Right lobe of liver (tissue), 6 donors: Measurements from ENCODE around the gene SEC23A. TPM values are rescaled to one million over a fixed set of nuclear protein-coding genes. Genes with fewer than 3 reads are reported as not detected.
"Not testable (repeated sequence)": the region's sequence is repeated elsewhere in the genome, so short reads cannot be mapped to it uniquely, and the experiment has no call there.

Experiments
- ATAC-seq, 4 donors: fragments of 200-7000 bp; cut with Tn5 transposase; one replicate each; pipeline ENCODE4 v1.9.1; 2020; ENCODE audit warnings: mild to moderate bottlenecking in 4 of 4, moderate library complexity in 4 of 4
- DNase-seq, 3 donors: peaks; one replicate each; pipeline ENCODE4 v3.0.0-alpha.2; 2020
- H3K27ac ChIP-seq, 3 donors: fragments of 200-600 bp; one replicate each; pipeline ENCODE4 v1.8.0; 2022
- H3K27me3 ChIP-seq, 2 donors: fragments of 200-600 bp; one replicate each; pipeline ENCODE4 v1.8.0; 2022
- H3K36me3 ChIP-seq, 4 donors: fragments of 200-600 bp; sonication (generic) in 1 of 4; one replicate each; pipeline versions ENCODE4 v1.5.1 to v1.8.0; 2017 to 2022; ENCODE audit warnings: control low read depth in 1 of 4
- H3K4me1 ChIP-seq, 4 donors: fragments of 200-600 bp; sonication (generic) in 1 of 4; one replicate each; pipeline versions ENCODE4 v1.5.1 to v1.8.0; 2017 to 2022; ENCODE audit warnings: control low read depth in 1 of 4
- H3K4me3 ChIP-seq, 3 donors: fragments of 200-600 bp; one replicate each; pipeline ENCODE4 v1.8.0; 2022
- H3K9me3 ChIP-seq, 4 donors: fragments of 200-600 bp; sonication (generic) in 1 of 4; one replicate each; pipeline versions ENCODE4 v1.5.1 to v1.8.0; 2017 to 2022; ENCODE audit warnings: control low read depth in 1 of 4
- POLR2A ChIP-seq: fragments of 450-650 bp; IDR thresholded peaks from one replicate; pipeline ENCODE4 v1.6.1; 2017; ENCODE audit warnings: antibody characterized with exemption, mild to moderate bottlenecking
- WGBS: methylation state at CpG from one replicate; pipeline ENCODE4 v1.1.6; 2018; ENCODE audit warnings: low coverage, low lambda C conversion rate; ENCODE audit not compliant: insufficient coverage; ENCODE audit errors: missing lambda C conversion rate; 5-methylcytosine and 5-hydroxymethylcytosine counted together
- intact Hi-C, 2 donors: fragments of 100-400 bp; cut with DNase I; formaldehyde crosslinking; loops; one replicate each; pipeline versions ENCODE4 v1.11.2 to v1.14.1; 2022
- total RNA-seq, 6 experiments: library from RNA; depleted of rRNA in 2 of 6; stranded (reverse); fragments of >200 nt in 2 of 6; fragmentation: NEBNext Ultra II Directional in 3 of 6; extraction: Animal tissue kit (Norgen Biotek cat#: 25700) in 3 of 6; gene quantifications; one replicate each; pipeline versions ENCODE4 v1.1.0 to v1.2.4, GENCODE V29; 2016 to 2023
- TF ChIP-seq, protein P1 (sequence below), 4 donors: fragments of 200-600 bp in 3 of 4; fragments of 450-650 bp in 1 of 4; IDR thresholded peaks; one replicate each; pipeline versions ENCODE4 v1.5.1 to v1.8.0; 2016 to 2022; ENCODE audit warnings: antibody characterized with exemption in 4 of 4, mild to moderate bottlenecking in 2 of 4
- donor health status: DM: no; HTN: yes; CAD: no.
- donor health status: DM: no; HTN: no; CAD: no.
- donor health status: DM: no; HTN: no; CAD: no.
- donor health status: DM: no; HTN: yes; CAD: no.
- donor health status: DM: no; HTN: yes; CAD: no.

SEC23A gene
- total RNA-seq, 6 experiments from 2014 or later = 69.2 to 107 (median 88.1) TPM

DNA sequence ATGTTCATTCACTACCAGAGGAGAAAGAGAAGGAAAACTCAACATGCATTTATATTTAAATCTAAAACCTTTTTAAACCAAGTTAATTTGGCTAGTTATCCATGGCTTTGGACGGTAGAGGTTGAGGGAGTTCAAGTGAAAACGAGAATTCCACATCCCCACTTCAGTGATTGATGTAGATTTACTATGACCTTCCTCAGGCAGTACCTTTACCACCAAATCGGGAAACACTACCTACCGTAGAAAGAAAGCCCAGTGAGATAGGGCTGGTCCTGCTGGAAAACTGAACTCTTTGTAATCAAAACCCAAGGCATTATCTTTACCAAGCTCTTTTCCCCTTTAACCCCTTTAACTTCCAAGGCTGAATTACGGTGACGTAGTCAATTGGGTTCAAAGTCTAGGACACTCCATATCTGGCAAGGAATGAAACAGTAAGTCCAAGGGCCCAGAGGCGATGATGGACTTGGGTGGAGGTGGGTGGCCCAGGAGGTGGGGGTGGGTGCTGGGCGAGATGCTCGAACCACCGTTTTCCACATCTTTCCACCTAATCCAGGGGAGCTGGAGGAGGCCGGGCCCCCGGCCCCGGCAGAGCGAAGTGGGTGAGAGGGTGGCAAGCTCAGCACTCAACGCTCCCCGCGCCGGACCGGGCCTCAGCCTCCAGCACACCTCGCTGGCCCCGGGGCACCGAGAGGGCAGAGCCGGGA, 618 bp downstream of the SEC23A start:
- Histone ChIP-seq H3K4me3 (peak overlapping the region; percentile 90 to 93 (median 90)), H3K36me3 (no peaks in the 10 kb centered on the region), H3K27ac (peak overlapping the region; percentile 97 to 99 (median 99)), H3K9me3 (no peaks in the 10 kb centered on the region), H3K4me1 (peaks cover 0 to 27% (median 8%) of the 10 kb centered on the region in 4 donors), H3K27me3 (no peaks in the 10 kb centered on the region)
- WGBS = 3% methylated on average over 10 of the region's 23 CpGs
- ATAC-seq (peak; percentile 66 to 77 (median 72)), DNase-seq (peak in 1 of 3 donors; percentile 62)
- peak; percentile 8 for TF ChIP-seq POLR2A
- TF ChIP-seq, protein P1, sequence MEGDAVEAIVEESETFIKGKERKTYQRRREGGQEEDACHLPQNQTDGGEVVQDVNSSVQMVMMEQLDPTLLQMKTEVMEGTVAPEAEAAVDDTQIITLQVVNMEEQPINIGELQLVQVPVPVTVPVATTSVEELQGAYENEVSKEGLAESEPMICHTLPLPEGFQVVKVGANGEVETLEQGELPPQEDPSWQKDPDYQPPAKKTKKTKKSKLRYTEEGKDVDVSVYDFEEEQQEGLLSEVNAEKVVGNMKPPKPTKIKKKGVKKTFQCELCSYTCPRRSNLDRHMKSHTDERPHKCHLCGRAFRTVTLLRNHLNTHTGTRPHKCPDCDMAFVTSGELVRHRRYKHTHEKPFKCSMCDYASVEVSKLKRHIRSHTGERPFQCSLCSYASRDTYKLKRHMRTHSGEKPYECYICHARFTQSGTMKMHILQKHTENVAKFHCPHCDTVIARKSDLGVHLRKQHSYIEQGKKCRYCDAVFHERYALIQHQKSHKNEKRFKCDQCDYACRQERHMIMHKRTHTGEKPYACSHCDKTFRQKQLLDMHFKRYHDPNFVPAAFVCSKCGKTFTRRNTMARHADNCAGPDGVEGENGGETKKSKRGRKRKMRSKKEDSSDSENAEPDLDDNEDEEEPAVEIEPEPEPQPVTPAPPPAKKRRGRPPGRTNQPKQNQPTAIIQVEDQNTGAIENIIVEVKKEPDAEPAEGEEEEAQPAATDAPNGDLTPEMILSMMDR (IDR thresholded peaks at IDR 0.05) = no peak
- intact Hi-C loops = no loop called here

DNA sequence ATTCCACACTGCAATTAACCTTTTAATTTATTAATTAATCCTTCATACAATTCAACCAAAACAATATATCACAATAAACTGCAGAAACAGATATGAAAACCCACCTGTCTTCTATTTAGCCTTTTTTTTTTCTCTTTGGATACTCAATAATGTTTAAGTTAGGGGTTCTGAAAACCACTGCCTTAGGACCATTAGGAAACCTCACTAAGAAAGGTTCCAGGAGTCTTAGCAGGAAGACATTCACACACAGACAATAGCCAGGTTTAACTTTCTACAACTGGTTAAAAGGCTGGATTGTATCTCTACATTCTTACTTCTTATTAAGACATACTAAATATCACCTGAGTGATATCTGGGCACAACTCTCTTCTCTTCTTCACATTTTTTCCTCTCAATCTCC, 3.3 kb downstream of the SEC23A start:
- ATAC-seq (no peak), DNase-seq (no peak)
- peaks cover 0 to 27% (median 8%) of the 10 kb centered on the region in 4 donors for H3K4me1 ChIP-seq
- no peaks in the 10 kb centered on the region for H3K27me3 ChIP-seq
- intact Hi-C loops = no loop called here
- no peaks in the 10 kb centered on the region for H3K9me3 ChIP-seq
- TF ChIP-seq, protein P1 (IDR thresholded peaks at IDR 0.05) = no peak
- TF ChIP-seq POLR2A = no peak
- H3K27ac ChIP-seq = no peak overlapping the region
- peaks cover 0 to 12% (median 3%) of the 10 kb centered on the region in 4 donors for H3K36me3 ChIP-seq
- H3K4me3 ChIP-seq = no peak overlapping the region

DNA sequence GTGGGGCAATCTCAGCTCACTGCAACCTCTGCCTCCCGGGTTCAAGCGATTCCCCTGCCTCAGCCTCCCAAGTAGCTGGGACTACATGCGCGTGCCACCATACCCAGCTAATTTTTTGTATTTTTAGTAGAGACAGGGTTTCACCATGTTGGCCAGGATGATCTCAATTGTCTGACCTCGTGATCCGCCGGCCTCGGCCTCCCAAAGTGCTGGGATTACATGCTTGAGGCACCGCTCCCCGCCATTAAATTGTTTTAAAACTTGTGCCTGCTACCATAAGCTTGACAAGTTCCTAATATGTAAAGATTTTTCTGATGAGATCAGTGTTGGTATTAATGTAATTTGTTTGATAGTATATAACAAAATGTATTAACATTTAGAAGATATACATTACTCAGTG, 3.8 kb downstream of the SEC23A start:
- H3K9me3 ChIP-seq, H3K27ac ChIP-seq, DNase-seq, intact Hi-C loops, ATAC-seq, H3K4me3 ChIP-seq, H3K27me3 ChIP-seq: not testable (repeated sequence)
- Histone ChIP-seq H3K36me3 (peaks cover 0 to 15% (median 7%) of the 10 kb centered on the region in 4 donors), H3K4me1 (peaks cover 0 to 24% (median 7%) of the 10 kb centered on the region in 4 donors)
- 95% methylated on average over 9 of the region's 10 CpGs for WGBS

DNA sequence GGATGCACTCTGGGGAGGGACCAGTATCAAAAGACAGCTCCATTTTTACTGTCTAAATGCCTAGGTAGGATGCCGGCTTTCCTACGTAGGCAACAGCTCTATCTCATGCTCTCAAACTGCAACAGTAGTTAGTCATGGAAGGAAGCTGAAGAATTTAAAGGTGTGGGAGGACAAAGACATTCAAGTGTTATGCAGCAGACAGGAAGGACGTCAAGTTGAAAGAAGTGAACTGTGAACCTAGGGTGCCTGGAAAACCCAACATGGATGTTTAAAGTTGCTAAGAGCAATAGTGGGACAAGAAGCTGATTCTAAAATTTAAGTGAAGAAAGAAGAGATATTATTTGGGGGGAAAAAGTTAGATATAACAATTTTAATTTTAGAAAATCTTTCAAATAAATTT, 5.9 kb downstream of the SEC23A start:
- no peak overlapping the region for H3K27ac ChIP-seq
- no peak for DNase-seq
- ATAC-seq = no peak
- intact Hi-C loops = no loop called here
- no peaks in the 10 kb centered on the region for H3K9me3 ChIP-seq
- H3K36me3 ChIP-seq = peaks cover 0 to 32% (median 8%) of the 10 kb centered on the region in 4 donors
- H3K4me3 ChIP-seq = no peak overlapping the region
- TF ChIP-seq, protein P1 (IDR thresholded peaks at IDR 0.05) = no peak
- no peak for TF ChIP-seq POLR2A
- 68% methylated on average over 3 of the region's 3 CpGs for WGBS
- peaks cover 0 to 20% (median 4%) of the 10 kb centered on the region in 4 donors for H3K4me1 ChIP-seq
- H3K27me3 ChIP-seq = no peaks in the 10 kb centered on the region

DNA sequence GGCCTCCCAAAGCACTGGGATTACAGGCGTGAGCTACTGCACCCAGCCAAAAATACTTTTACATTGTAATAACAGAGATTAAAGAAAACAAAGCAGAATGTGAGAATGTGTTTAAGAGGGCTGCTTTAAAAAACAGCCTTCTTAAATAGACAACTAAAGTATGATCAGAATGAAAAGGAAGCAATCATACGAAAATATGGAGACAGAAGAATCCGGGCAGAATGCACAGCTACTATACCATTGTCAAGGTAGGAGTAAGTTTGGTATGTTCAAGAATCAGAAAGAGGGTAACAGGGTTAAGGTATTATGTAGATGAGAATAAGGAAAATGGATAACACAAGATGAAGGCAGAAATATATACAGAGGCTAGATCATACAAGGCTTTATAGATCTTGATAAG, 8.5 kb downstream of the SEC23A start:
- Histone ChIP-seq H3K4me1 (peaks cover 0 to 7% (median 1%) of the 10 kb centered on the region in 4 donors), H3K9me3 (no peaks in the 10 kb centered on the region), H3K36me3 (peaks cover 0 to 56% (median 14%) of the 10 kb centered on the region in 4 donors), H3K4me3 (no peak overlapping the region), H3K27me3 (no peaks in the 10 kb centered on the region), H3K27ac (no peak overlapping the region)
- TF ChIP-seq, protein P1 (IDR thresholded peaks at IDR 0.05) = no peak
- no peak for TF ChIP-seq POLR2A
- DNase-seq (no peak), ATAC-seq (no peak)
- 74% methylated on average over 3 of the region's 3 CpGs for WGBS
- intact Hi-C loops = no loop called here
